ENCODE results near the gene LHX3.

The LHX3 gene

DNA sequence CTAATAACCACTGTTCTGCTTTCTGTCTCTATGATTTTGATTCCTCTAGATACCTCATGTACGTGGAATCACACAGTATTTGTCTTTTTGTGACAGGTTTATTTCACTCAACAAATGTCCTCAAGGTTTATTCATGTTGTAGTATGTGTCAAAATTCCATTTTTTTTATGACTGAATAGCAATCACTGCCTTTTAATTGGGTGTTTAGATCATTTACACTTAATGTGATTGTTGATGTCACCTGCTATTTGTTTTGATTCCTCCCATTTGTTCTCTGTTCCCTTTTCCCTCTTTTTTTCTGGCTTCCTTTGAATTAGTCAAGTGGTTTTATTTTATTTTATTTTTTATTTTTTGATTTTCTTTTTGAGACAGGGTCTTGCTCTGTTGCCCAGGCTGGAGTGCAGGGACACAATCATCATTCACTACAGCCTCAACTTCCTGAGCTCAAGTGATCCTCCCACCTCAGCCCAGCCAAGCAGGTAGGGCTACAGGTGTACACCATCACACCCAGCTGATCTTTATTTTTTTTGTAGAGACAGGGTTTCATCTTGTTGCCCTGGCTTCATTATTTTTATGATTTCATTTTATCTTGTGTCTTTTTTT is 41.6 kb downstream of the LHX3 start:
- H3K4me3 ChIP-seq (ENCODE audit: low read length) = no peak overlapping the region
- TF ChIP-seq, protein P1, sequence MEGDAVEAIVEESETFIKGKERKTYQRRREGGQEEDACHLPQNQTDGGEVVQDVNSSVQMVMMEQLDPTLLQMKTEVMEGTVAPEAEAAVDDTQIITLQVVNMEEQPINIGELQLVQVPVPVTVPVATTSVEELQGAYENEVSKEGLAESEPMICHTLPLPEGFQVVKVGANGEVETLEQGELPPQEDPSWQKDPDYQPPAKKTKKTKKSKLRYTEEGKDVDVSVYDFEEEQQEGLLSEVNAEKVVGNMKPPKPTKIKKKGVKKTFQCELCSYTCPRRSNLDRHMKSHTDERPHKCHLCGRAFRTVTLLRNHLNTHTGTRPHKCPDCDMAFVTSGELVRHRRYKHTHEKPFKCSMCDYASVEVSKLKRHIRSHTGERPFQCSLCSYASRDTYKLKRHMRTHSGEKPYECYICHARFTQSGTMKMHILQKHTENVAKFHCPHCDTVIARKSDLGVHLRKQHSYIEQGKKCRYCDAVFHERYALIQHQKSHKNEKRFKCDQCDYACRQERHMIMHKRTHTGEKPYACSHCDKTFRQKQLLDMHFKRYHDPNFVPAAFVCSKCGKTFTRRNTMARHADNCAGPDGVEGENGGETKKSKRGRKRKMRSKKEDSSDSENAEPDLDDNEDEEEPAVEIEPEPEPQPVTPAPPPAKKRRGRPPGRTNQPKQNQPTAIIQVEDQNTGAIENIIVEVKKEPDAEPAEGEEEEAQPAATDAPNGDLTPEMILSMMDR (conservative IDR thresholded peaks at IDR 0.05; ENCODE audit: low read length) = no peak
- DNase-seq (ENCODE audit: low read depth) = no peak

DNA sequence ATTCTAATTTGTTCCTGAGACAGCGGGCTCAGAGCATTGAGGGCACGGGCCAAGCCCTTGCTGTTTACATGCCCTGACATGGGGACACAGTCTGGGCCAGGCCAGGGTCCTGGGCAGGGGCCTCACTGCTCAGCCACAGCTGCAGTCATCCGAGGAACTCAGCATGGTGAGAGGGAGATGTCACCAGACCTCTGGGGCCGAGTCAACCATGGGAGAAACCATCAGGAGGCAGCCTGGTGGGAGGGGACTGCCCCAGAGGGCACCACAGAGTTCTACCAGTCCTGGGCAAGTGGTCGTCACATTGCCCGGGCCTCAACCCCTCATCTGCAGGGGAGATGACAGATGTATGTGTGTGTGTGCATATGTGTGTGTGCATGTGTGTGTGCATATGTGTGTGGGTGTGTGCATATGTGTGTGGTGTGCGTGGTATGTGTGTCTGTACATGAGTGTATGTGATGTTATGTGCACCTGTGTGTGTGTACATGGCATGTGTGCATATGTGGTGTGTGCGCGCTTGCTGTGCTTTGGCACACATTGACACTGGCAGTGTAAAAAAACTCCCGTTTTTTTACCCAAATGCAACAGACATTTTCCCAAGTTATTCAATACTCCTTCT is 43.8 kb downstream of the LHX3 start:
- TF ChIP-seq, protein P1 (conservative IDR thresholded peaks at IDR 0.05; ENCODE audit: low read length) = no peak
- no peak for DNase-seq (ENCODE audit: low read depth)
- H3K4me3 ChIP-seq (ENCODE audit: low read length) = no peak overlapping the region

DNA sequence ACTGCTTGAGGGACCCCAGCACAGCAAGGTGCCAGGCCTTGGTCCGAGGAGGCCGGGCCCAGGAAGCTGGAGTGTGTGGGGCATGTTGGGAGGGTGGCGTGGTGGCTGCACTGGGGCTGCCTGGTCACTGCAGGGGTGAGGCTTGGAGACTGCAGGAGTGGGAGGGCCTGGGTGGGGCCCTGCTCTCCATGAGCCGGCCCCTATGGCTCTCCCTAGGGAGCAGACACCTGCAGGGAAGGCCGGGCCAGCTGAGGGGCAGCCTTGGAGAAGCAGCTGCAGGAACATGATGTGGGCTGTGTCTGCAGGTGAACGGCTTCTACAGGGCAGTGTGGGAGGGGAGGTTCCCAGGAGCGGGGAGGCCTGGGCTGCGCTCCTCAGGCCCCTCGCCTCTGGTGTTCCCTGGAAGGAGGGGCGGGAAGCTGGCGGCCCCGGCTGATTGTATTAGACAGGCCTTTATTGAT is 44.5 kb downstream of the LHX3 start:
- H3K4me3 ChIP-seq (ENCODE audit: low read length) = no peak overlapping the region
- DNase-seq (ENCODE audit: low read depth) = no peak
- TF ChIP-seq, protein P1 (conservative IDR thresholded peaks at IDR 0.05; ENCODE audit: low read length) = no peak

DNA sequence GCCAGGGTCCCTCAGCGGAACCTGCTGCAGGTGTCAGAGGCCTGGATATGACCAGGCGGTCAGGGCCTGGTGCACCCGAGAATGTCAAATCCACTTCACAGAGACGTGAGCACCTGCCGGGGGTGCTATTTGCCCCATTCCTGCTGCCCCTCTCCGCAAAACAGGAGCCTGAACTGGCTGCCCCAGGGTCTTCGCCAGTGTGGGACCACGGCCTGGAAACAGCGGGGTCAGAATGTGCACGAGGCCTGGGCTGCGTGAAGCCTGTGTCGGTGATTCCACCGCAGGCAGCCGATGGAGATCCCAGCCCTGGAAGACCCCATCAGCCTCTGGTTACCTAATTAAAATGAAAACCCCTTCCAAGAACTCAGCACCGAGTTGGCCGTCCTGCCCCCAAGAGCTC is 45.1 kb downstream of the LHX3 start:
- TF ChIP-seq, protein P1 (conservative IDR thresholded peaks at IDR 0.05; ENCODE audit: low read length) = no peak
- H3K4me3 ChIP-seq (ENCODE audit: low read length) = no peak overlapping the region
- DNase-seq (ENCODE audit: low read depth) = no peak

DNA sequence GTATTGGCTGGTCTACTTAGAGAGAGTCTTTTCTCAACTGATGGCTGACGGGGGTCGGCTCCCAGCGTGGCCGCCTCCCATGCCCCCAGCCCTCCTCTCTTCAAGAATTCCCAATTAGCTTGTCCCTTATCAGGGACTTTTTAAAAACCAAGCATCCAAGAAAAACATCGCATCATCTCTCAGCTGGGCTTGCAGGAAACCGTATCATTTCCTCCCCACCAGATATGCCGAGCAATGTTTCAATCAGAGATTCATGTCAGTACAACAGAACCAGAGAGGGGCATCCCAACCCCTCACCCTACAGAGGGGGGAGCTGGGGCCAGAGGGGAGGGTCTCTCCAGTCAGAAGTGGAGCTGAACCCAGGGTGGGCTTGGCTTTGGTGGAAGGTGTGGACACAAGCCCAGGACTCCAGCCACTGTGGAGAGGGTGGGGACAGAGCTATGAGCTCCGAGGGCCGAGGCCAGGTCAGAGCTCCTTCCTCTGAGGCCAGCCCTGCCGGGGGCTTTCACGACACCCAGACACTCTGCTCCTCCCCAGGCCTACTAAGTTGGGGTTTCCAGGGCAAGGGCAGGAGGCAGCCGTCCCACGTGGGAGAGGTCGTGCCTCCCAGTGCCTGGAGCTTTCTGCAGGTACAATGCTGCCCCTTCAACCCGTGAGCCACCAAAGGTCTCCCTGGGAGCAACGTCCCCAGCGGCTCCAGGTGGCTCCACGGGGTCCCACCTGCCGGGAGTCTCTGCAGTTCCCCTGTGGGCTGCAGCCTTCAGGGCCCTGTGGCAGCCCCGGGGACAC is 47.3 kb downstream of the LHX3 start:
- TF ChIP-seq, protein P1 (conservative IDR thresholded peaks at IDR 0.05; ENCODE audit: low read length) = no peak
- no peak overlapping the region for H3K4me3 ChIP-seq (ENCODE audit: low read length)
- no peak for DNase-seq (ENCODE audit: low read depth)

DNA sequence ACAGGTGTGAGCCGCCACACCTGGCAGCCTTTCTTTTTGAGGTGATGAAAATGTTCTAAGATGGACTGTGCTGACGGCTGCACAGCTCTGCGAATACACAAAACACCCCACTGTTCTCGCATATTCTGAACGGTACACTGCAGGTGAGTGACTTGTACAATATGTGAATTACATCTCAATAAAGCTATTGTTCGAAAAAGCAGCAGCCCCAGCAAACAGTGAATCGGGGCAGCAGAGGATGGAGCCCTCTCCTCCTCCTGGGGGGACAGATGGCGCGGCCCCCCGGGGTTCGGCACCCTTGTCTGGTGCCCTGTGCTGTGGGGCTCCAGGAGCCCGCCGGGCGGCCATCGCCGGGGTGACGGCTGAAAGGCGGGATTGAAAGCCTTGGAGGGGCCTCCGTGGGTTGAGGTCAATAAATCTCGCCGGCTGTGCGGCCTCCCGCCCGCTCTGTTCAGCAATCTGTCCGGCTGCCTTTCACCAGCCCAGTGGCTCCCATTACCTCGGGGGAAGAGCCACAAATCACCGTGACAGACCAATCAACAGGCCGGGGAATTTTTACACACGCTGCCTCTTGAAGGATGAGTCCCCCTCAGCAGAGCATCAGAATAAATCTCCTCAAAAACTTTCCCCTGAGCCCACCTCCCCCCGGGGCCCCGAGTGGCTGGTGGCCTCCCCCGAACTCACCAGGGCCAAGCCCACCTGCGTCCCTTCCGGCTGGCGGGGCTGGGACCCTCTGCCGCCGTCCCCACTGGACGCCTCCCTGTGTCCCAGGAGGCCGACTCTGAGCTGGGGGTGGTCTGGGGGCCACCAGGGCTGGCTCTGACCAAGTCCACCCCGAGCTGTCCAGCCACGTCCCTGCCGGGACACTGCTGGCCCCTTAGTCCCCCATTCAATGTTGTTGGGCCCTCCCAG is 48.5 kb downstream of the LHX3 start:
- no peak for DNase-seq (ENCODE audit: low read depth)
- H3K4me3 ChIP-seq (ENCODE audit: low read length) = no peak overlapping the region
- TF ChIP-seq, protein P1 (conservative IDR thresholded peaks at IDR 0.05; ENCODE audit: low read length) = no peak

Measured in AG10803 (cell line).